ENCODE results near the gene PRDM8. TPM values are rescaled to one million over a fixed set of nuclear protein-coding genes. Genes with fewer than 3 reads are reported as not detected.
"Not testable (repeated sequence)": the region's sequence is repeated elsewhere in the genome, so short reads cannot be mapped to it uniquely, and the experiment has no call there.

PRDM8 gene
- total RNA-seq, result 0.28 TPM

- ATAC-seq, result no peak
- no peak for DNase-seq (ENCODE audit: low spot score)
Measured at GRCh38 chr4:80196922-80197573, at the start of gene PRDM8. Gene PRDM8 (plus strand): TSS chr4:80197503. CDS start chr4:80200081, 2,578 bp downstream.

DNA sequence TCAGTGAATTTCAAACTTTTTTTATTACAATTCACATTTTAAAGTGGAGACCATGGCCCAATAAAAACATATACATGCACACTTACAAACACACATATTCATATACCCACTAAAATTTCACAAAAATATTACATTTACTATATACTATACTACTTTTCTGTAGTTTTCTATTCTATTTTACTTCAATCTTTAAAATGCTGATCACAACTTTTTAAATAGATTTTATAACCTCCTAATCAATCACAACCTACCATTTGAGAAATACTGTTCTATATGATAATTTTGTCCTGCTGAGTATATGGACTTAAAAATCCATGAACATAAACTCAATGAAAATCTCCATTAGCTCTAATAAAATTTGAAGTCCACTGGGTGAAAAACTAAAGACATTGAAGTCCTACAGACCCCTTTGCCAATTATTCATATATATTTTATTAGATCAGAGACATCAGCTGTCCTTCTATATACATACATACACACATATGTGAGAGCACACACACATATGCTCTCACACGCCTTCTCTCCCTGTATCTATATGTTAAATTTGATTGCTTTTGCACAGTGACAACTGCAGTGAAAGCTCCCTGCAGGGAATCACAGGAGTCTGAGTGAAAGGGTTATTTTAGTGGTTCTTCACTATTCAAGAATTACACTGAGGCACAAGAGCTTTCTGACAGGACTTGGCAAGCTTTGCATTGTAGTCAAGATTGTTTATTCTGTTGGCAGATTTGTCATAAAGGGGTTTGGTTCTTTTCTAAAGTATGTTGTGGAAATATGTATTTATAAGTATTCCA, 46.7 kb upstream of the PRDM8 start:
- ATAC-seq, result no peak
- no peak for DNase-seq (ENCODE audit: low spot score)

GRCh38 chr4:80151981-80152380, 45.3 kb upstream of the PRDM8 start:
- DNase-seq (ENCODE audit: low spot score) (no peak), ATAC-seq (no peak)

GRCh38 chr4:80153874-80154544, 43.3 kb upstream of the PRDM8 start:
- no peak for ATAC-seq

DNA sequence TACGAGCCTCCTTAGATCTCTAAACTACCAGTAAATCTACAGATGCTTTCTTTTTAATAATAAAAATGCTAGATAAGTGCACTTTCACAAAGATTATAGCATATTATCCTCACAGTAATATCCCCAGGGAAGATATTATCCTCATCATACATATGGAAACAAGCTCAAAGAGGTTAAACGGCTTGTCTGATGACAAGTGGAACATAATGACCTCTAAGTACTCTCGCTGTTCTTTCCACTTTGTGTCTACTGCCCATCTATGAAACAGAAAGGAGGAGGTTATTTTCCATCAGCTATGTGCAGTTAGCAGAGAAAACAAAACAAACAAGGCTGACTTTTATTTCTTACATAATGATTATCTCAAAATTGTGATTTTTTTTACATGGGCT, 42.8 kb upstream of the PRDM8 start:
- ATAC-seq (no peak), DNase-seq (ENCODE audit: low spot score) (no peak)

More at GRCh38 chr4:80153874-80154544, 43.3 kb upstream of the PRDM8 start:
- no peak for DNase-seq (ENCODE audit: low spot score)

DNA sequence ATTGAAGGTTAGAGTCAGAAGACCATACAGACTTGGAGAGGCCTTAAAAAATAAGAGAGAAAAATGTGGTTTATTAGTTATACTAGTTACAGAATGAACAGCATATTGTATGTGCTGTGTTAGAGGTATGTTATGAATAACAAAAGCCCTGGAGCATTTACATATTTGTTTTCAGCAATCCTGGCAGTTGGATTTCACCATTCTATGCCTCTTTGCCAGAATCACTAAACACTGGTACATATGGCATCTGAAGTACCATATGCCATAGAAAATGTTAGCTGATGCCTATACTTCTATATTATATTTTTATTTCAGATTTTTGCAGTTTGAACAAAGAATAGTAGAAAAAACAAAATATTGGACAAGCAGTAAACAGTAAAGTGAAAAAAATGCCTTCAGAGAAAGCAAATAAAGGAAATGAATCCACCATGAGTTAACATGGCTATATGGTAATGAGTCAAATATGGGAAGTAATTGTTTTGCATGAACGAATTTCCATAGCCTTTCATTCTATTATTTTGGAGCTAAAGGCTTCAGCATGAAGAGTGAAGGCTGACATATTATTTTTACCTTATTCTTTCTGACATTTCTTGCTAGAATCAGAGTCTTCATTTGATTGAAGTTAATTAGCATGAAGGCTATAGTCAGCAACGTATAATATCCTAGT, 41.9 kb upstream of the PRDM8 start:
- ATAC-seq (no peak), DNase-seq (ENCODE audit: low spot score) (no peak)

DNA sequence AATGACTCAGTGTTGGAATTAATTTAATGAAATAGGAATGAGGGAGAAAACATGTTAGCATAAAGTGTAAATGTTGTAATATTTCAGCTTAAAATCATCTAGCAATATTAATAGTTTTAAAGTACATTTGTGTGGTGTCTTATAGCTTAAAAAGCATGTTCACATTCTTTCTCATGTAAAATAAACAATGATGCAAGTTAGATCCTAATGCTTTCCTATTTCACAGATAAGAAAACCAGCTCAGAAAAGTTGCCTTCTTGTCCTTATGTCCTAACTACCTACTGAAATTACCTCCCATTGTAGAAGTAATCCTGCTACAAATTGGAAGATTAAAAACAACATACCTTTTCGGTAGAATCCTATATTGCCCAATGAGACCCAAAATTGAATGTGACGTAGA, 40.9 kb upstream of the PRDM8 start:
- ATAC-seq, result no peak
- no peak for DNase-seq (ENCODE audit: low spot score)

GRCh38 chr4:80161413-80162058, 35.8 kb upstream of the PRDM8 start:
- no peak for ATAC-seq
- DNase-seq (ENCODE audit: low spot score), result no peak

- no peak for ATAC-seq
Measured at GRCh38 chr4:80162418-80162817, 34.9 kb upstream of the PRDM8 start.

GRCh38 chr4:80165855-80166254, 31.4 kb upstream of the PRDM8 start:
- DNase-seq (ENCODE audit: low spot score) (no peak), ATAC-seq (no peak)

More at GRCh38 chr4:80162418-80162817, 34.9 kb upstream of the PRDM8 start:
- no peak for DNase-seq (ENCODE audit: low spot score)

DNA sequence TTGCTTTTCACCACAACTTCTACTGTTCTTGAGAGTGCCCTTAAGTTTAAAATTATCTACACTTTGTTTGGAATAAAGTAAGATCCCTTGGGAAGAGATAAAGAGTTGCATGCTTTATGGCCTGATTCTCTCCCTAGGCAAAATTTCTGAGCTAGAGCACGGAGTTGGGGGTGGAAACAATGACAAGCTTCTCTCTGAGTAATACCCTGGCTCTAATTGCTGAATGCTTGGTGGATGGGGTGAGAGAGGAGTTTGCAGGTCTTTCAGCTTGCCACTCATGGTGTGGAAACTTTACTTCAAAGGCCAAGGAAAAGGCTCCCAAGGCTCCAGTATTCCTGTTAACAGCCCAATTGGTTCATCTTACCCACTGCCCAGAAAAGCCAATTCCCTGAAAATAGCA, 26.1 kb upstream of the PRDM8 start:
- DNase-seq (ENCODE audit: low spot score), result no peak
- ATAC-seq, result no peak

GRCh38 chr4:80171656-80172055, 25.6 kb upstream of the PRDM8 start:
- ATAC-seq, result no peak
- no peak for DNase-seq (ENCODE audit: low spot score)

DNA sequence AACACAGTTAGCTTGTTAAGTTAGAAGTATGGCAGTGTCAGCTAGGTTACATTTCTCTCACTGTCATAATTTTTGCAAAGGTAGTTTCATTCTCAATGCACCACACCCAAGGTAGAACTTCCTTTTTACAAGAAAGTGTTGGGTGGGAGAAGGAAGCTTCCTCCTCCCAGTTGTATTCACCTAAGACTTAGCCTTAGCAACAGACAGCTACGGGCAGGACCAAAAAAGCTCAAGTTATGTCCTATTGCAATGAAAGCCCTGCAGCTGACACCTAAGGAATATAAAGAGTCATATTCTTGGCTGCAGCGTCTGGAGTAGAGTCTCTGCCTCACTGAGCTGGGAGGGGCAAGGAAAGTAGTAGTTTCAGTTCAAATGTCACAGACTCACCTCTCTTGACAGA, 25.1 kb upstream of the PRDM8 start:
- DNase-seq (ENCODE audit: low spot score) (no peak), ATAC-seq (no peak)

- DNase-seq (ENCODE audit: low spot score) (no peak), ATAC-seq (no peak)
Measured at GRCh38 chr4:80173401-80173800, 23.9 kb upstream of the PRDM8 start.

DNA sequence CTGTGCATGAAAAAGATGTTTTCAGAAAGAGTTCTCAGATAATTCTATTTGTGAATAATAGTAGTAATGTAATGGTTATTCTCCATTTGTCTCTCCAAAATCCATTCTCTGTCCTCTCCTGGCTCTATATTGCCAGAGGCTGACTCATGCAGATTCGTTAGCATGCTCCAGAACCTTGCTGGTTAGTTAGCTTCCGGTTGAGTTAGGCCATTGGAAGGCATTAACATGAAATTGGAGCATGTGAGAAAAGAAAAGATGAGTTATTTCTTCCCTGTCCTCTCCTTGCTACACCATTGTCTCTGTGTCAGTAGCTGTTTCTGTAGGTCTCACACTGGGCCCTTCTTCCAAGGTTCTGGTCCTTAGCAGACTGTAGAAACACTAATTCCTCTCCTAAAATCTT, 23.5 kb upstream of the PRDM8 start:
- no peak for DNase-seq (ENCODE audit: low spot score)
- ATAC-seq, result no peak

DNA sequence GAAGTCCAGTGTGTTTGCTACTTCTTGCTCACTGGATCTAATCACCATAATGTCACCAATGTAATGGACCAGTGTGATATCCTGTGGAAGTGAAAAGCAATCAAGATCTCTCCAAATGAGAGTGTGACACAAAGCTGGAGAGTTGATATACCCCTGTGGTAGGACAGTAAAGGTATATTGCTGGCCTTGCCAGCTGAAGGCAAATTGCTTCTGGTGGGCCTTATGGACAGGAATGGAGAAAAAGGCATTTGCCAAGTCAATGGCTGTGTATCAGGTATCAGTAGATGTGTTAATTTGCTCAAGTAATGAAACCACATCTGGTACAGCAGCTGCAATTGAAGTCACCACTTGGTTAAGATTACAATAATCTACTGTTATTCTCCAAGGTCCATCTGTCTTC, 19.5 kb upstream of the PRDM8 start:
- not testable (repeated sequence) for ATAC-seq

DNA sequence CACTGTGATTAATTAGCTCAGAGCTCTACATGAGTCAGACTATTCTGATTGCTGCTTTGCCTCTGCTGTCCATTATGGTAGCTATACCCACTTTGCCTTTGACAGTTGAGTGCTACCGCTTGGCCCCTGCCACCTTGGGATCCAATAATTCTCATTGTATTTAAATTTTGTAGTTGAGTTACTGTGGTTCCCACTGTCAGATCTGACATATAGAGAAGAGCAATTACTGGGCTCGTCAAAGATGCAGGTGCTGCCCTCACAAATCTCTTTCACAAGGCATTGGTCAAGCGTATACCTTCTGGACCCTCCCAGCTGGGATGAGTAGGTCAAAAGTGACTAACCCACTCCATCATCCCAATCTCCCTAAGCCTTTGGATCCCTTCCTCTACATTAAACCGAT, 18.3 kb upstream of the PRDM8 start:
- DNase-seq (ENCODE audit: low spot score), result no peak
- ATAC-seq, result no peak

More for the DNA sequence above, 19.5 kb upstream of the PRDM8 start:
- not testable (repeated sequence) for DNase-seq (ENCODE audit: low spot score)

- DNase-seq (ENCODE audit: low spot score) (no peak), ATAC-seq (no peak)
Measured at GRCh38 chr4:80179637-80180161, 17.6 kb upstream of the PRDM8 start.

- ATAC-seq (no peak), DNase-seq (ENCODE audit: low spot score) (no peak)
Measured at GRCh38 chr4:80180743-80181142, 16.6 kb upstream of the PRDM8 start.

DNA sequence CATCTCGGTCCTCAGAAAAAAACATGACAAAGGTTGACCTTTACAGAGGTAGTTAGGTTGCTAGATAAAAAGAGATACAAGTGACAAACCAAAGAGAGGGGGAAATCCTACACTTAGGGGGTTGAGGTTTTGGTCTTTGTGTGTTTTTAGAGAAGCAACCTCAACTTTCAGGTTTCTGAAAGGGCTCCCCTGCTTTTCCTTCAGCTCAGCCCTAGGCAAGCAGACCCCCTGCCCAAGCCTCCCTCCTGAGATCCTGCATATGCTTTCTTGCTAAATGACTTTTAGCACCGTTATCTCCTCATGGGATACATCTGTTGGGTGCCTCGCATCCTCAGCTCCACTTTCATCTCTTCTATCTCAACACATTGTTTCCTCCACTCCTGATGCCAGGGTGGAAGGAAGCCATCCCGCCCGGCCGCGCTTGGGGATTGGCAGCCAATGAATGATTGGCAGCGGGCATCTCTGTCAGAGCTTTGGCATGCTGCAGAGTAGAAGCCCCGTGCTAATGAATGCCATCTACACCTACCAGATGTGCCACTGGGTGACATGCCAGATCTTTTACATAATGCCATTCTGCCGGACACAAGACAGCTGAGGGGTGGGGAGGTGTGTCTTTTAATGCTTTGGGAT, 15.0 kb upstream of the PRDM8 start:
- no peak for DNase-seq (ENCODE audit: low spot score)
- ATAC-seq, result no peak
